GM21786 (cell line): ENCODE measurements around the gene NR1D2.
A peak's percentile ranks its signal among the peaks of the same experiment; 100 is the strongest.
"Not testable (repeated sequence)": the region's sequence is repeated elsewhere in the genome, so short reads cannot be mapped to it uniquely, and the experiment has no call there.

Experiments used
- ATAC-seq: cut with Tn5 transposase; IDR thresholded peaks from one replicate; pipeline ENCODE4 v1.9.1; 2021; ENCODE audit not compliant: unreplicated experiment

The NR1D2 gene

DNA sequence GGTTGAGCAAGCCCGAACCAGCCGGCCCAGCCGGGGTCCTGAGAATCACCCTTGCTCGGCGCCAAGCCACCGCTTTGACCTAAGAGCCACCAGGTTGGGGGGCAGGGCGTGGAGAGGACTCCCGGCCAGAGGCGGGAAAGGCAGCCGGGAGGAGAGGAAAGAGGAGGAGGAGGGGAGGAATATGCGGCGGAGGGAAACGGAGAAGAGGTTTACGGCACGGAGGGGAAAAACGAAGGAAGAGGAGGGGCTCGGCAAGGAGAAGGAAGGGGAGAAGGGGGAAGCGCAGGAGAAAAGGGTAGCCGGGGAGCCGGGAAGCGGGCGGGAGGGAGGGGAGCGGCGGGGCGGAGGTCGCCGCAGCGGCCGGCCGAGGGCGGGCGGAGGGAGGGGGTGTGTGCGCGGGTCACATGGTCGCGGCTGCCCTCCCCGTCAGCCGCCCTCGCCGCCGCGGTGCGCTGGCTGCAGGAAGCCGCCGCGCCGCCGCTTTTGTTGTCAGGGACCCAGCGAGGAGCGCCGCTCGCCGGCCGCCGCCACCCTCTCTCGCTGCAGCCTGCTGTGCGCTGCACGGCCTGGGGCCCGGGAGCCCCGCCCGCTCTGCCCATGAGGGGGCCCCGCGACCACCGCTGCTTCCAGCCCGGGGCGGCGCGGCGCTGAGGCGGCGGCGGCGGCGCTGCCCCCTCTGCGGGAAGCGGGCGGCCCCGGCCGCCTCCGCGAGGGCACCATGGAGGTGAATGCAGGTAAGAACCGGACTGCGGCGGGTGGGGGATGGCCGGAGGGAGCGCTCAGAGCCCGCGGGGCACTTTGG lies at the start of gene NR1D2:
Gene NR1D2 (plus strand): TSS at position 426 of the 802 bp plus-strand sequence. CDS start 293 bp downstream, at position 719.
- ATAC-seq: peak; percentile 48

GRCh38 chr3:23900744-23901143 lies 44.3 kb upstream of the NR1D2 start:
- ATAC-seq: no peak

GRCh38 chr3:23904545-23904944 lies 40.5 kb upstream of the NR1D2 start:
- ATAC-seq: no peak

DNA sequence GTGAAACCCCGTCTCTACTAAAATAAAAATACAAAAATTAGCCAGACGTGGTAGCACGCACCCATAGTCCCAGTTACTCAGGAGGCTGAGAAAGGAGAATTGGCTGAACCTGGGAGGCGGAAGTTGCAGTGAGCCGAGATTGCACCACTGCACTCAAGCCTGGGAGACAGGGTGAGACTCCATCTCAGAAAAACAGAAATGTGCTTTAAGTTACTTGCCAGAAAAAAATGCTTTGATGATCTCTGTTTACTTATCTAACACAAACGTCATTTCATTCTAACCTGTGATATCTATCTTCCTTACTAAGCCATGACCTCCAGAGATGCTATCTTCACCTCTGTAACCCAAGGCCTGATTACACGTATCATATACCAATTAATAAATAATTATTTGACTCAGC lies 35.7 kb upstream of the NR1D2 start:
- no peak for ATAC-seq

DNA sequence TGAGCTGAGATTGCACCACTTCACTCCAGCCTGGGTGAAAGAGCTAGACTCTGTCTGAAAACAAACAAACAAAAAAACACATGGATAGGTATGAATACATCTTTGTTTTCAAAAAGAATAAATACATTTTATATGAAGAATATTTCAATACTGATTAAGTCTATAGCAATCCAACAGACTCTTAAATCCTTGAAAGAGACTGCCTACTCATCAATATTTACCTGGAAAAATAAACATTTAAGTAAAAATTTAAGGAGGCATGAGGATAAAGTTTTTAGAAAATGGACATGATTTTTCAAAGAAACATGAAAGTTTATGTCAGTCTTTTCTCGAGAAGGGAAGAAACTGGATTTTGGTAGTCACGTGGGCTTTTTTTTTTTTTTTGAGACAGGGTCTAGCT lies 33.7 kb upstream of the NR1D2 start:
- no peak for ATAC-seq

GRCh38 chr3:23912335-23912734 lies 32.8 kb upstream of the NR1D2 start:
- ATAC-seq: not testable (repeated sequence)

GRCh38 chr3:23913182-23913581 lies 31.9 kb upstream of the NR1D2 start:
- ATAC-seq: no peak

DNA sequence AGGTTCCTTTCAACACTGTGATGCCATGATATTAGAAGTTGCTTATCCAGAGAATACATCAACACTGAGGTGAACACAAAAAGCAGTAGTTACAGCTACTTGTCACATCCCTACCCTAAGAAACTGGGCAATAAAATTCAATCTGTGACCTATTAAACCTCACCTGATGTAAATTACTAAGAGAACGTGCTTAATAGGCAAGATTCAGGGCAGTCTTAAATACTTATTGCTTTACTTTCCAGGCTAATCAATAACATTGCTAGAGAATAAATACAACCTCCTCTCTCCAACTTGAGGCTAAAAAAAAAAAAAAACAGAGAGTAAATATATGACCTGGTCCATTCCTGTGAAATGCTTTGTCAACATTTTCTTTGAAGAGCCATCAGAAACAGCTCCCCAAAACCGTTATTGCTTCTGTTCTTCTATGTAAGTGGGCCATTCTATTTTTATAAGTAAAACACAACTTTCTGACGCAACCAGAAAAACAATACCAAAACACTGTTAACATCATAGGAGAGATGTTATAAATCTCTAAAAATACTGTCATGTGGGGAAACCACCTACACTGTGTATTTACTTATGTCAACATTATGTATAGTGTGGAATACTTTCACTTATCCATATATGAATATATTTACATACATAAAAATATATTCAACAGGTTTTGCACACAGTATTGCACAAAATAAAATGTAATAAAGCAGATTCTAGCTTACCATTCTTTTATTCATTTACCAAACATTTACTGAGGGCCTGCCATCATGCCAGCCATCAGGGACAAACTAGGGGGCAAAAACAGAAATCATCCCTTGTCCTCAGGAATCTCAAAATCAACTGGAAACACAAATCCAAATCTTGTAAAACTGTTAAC lies 31.0 kb upstream of the NR1D2 start:
- ATAC-seq: peak; percentile 16

- ATAC-seq: no peak
These were observed 29.5 kb upstream of the NR1D2 start for GRCh38 chr3:23915537-23916108.

DNA sequence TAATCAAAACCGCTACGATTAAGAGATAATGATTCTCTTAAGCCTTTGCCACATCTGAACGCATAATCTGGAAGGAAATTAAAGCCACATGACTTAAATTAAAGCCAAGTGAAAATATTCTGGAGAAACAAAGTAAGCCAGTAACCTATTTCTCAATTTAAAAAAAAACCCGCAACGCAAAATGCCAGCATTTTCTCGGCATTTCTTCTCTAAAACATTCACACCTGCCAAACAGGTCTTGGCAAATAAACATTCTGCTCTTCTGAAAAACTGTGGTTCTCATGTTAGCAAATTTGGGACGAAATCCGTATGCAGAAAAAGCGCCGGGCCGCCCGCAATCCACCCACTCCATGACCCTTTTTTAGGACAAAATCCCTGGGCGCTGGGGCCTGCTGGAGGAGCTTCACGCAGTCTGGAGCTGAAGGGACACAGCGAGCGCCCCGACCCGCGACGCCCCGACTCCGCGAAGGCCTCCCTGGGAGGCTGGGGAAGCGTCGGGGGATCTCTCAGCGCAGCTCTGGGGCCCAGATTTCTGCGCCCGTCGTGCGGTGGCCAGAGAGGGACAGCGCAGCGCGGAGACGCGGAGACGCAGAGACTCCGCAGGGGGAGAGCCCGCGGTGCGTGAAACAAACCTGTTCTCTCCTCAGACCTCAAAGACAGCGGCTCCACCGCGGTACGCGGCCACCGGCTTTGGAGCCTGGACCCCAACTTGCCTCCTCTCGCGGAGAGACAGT lies 28.8 kb upstream of the NR1D2 start:
- ATAC-seq: peak; percentile 38

GRCh38 chr3:23916886-23917678 lies 28.0 kb upstream of the NR1D2 start, which contains the start of the genes NKIRAS1 and RPL15:
NKIRAS1 (minus strand) TSS chr3:23916990; CDS start chr3:23910904, 6,086 bp downstream.
RPL15 (plus strand) TSS chr3:23917132; CDS start chr3:23917860, 728 bp downstream.
- ATAC-seq: peak; percentile 90

DNA sequence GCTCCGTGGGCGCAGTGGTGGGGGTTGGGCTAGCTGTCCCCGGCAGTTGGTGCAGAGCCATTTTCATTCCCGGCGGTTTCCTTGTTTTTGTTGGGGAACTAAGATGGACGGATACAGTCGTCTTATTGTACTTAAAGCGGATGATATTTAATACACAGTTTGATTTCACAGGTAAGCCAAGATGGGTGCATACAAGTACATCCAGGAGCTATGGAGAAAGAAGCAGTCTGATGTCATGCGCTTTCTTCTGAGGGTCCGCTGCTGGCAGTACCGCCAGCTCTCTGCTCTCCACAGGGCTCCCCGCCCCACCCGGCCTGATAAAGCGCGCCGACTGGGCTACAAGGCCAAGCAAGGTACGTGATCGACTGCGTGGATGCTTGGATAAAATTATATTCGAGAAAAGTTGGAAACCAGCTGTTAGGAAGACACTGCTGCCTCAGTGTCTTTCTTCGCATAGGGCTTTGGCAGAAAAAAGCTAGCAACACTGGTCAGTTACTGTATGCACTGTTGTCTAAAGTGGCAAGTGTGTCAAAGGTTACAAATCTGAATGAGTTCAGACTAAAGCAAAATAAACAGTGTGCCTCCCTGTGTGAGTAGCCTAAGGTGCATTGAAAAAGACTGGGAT lies 27.3 kb upstream of the NR1D2 start:
- not testable (repeated sequence) for ATAC-seq

DNA sequence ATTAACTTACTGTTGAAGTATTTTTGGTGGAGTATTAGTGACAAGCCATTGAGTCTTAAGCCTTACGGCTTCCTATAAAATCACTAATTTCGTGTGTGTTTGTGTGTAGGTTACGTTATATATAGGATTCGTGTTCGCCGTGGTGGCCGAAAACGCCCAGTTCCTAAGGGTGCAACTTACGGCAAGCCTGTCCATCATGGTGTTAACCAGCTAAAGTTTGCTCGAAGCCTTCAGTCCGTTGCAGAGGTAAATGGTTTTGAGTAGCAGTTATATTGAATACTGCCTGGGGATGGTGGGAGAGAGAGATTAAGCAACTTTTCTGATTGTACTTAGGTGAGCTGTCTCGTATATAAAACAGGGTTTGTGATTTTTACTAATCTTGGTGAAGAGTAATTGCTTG lies 26.8 kb upstream of the NR1D2 start:
- not testable (repeated sequence) for ATAC-seq

DNA sequence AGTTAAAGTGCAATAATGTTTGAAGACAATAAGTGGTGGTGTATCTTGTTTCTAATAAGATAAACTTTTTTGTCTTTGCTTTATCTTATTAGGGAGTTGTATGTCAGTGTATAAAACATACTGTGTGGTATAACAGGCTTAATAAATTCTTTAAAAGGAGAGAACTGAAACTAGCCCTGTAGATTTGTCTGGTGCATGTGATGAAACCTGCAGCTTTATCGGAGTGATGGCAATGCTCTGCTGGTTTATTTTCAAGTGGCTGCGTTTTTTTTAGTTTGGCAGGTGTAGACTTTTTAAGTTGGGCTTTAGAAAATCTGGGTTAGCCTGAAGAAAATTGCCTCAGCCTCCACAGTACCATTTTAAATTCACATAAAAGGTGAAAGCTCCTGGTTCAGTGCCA lies 25.5 kb upstream of the NR1D2 start:
- no peak for ATAC-seq

- ATAC-seq: no peak
These were observed 24.9 kb upstream of the NR1D2 start for GRCh38 chr3:23920151-23920655.

DNA sequence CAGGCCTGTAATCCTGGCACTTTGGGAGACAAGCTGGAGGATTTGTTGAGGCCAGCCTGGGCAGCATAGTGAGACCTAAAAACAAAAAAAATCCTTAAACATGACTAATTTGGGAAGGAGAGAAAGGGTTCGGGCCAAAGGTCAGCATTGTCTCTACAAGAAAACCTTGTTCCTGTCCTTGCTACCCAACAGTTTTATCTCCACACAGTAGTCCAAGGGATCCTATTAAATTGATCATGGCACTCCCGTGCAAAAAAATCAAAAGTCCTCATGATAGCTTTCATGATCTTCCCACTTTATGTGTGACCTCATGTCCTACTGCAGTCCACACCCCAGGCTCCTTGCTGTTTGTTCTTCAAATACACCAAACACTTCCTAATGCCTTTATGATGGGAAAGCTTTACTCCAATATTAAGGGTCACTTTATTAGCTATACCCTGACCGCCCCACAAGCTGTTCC lies 24.0 kb upstream of the NR1D2 start:
- no peak for ATAC-seq

GRCh38 chr3:23923786-23924185 lies 21.3 kb upstream of the NR1D2 start:
- no peak for ATAC-seq

DNA sequence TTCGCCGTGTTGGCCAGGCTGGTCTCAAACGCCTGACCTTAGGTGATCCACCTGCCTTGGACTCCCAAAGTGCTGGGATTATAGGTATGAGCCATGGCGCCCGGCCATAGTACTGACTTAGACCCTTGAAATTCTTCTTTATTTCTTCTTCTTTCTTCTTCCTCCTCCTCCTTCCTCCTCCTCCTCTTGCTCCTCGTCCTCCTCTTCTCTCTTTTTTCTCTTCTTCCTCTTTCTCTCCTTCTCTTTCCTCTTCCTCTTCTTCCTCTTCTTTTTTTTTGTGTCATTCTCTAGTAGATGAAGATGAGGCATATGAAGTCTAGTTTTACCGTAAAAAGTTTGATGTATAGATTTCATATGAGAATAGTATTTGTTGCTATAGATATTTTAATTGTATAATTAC lies 18.8 kb upstream of the NR1D2 start:
- no peak for ATAC-seq

- no peak for ATAC-seq
These were observed 18.4 kb upstream of the NR1D2 start for GRCh38 chr3:23926736-23927135.
